Lung microvascular endothelial cell (primary cell): ENCODE results near the gene USP9Y. TPM values are rescaled to one million over a fixed set of nuclear protein-coding genes. Genes with fewer than 3 reads are reported as not detected.

ENCODE experiments used
- DNase-seq, 2 donors: peaks; one replicate each; pipeline versions ENCODE4 v3.0.0 to v3.0.0-alpha.2; 2010; ENCODE audit warnings: low read depth in 2 of 2
- total RNA-seq: library from RNA; depleted of rRNA; stranded (reverse); fragments of >200 nt; gene quantifications from 2 replicates; pipeline ENCODE4 v1.2.1, GENCODE V29; 2014

Gene USP9Y
- total RNA-seq, 1 donor from 2014 or later: 13.5 TPM

DNA sequence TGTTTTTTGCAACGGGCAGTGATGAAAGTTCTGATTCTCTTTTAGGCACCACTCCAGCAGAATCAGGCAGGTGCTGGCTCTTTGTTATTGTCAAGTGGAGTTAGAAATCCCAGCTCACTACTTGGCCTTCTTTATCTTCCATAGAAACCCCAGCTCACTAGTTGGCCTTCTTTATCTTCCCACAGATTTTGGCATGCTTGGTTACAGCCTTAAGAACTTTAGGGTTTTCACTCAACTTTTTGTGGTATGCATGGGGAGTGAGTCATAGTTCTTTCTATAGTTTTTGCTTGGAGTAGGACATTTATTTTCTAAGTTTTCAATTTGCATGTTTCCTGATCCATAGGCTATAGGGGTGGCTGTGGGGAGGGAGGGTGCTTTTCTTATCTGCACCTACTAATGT lies 55.0 kb downstream of the USP9Y start:
- DNase-seq: no peak

- no peak for DNase-seq
Measured at GRCh38 chrY:12765976-12766375, 64.9 kb downstream of the USP9Y start.

DNA sequence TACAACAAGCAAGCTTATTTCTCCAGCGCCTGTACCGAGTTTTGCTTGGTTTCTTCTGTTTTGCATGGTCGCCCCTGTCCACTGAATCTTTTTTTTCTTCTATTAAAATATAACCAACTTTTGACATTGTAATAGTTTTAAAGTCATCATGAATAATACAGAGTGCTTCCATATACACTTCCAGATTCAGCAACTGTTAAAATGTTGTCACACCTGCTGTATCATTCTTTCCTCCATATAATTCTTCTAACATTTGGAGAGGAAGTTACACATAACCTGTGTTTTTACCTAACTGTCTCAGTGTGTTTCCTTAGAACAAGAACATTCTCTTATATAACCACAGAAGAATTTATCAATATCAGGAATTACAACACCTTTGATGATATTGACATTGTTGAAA lies 83.5 kb downstream of the USP9Y start:
- DNase-seq: no peak

- DNase-seq: no peak
Measured at GRCh38 chrY:12793999-12794398, 93.0 kb downstream of the USP9Y start.

- DNase-seq: no peak
Measured at GRCh38 chrY:12808046-12808445, 107.0 kb downstream of the USP9Y start.

- DNase-seq: no peak
Measured at GRCh38 chrY:12809034-12809433, 108.0 kb downstream of the USP9Y start.

DNA sequence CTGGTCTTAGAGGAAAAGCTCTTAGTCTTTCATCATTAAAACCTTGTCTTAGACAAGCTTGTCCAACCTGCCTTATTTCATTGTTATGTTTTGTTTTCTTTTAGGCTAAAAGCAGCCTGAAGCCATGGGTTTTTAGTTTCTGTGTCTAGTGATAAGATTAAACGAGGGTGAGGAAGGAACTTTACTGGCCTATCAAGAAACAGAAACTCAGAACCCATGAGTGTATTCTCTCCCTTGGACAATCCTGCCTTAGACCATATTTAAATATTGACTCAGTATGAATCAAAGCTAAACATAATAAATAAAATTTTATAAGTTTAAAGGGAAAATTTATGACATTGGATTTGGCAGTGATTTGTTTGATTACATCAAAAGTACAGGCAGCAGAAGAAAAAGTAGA lies 122.4 kb downstream of the USP9Y start:
- no peak for DNase-seq

- no peak for DNase-seq
Measured at GRCh38 chrY:12826791-12827190, 125.8 kb downstream of the USP9Y start.

GRCh38 chrY:12833284-12833683 lies 132.3 kb downstream of the USP9Y start:
- DNase-seq: no peak

DNA sequence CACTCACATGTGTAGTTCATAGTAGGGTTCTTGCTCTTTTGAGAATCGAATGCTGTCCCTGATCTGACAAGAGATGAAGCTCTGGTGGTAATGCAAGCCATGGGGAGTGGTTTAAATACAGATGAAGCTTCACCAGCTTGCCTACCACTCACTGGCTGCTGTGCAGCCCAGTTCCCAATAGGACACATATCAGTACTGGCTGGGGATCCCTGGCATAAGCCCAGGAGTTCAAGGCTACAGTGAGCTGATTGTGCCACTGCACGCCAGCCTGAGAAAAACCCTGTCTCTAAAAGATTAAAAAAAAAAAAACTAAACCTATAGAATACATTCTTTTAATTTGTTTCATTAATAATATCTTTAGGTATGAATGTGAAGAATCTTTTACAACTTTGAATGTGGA lies 136.5 kb downstream of the USP9Y start:
- no peak for DNase-seq

DNA sequence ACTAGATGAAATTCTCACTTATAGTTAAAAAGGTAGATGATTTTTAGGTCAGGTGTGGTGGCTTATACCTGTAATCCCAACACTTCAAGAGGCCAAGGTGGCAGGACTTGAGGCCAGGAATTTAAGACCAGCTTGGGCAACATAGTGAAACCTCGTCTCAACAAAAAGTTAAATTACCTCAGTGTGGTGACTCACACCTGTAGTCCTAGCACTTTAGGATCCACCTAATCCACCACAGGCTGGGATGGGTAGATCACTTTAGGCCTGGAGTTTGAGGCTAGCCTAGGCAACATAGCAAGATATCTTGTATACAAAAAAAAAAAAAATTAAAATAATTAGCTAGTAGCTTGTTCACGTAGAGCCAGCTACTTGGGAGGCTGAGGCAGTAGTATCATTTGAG lies 140.3 kb downstream of the USP9Y start:
- no peak for DNase-seq

DNA sequence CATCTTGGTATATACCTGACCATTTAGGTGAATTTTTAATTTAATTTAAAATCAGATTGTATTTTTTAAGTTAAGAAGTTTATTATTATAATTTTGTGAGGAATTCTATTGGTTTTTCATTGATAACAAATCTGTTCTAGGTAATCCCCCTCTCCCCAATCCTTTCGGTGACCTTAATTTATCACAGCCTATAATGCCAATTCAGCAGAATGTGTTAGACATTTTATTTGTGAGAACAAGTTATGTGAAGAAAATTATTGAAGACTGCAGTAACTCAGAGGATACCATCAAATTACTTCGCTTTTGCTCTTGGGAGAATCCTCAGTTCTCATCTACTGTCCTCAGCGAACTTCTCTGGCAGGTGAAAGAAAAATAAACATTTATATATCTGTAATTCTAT lies 145.8 kb downstream of the USP9Y start:
- DNase-seq: no peak

- no peak for DNase-seq
Measured at GRCh38 chrY:12855791-12856275, 154.8 kb downstream of the USP9Y start.

DNA sequence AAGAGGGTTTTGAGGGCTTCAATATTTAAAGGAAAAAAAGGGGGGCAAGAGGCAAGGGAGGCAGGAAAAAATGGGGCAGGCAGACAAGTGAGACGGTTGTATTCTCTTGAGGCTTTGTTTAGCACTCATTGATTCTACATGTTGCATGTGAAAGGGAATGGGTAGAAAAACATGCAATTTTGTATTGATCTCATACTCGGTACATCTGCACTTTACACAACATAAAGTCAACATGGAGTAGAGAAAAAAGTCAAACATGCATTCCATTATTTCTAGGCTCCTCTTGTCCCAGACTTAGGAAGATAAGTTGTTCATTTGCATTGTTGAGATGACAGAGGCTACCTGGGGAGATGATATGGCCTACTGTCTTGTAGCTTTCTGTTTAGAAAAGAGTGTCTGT lies 166.9 kb downstream of the USP9Y start:
- no peak for DNase-seq

DNA sequence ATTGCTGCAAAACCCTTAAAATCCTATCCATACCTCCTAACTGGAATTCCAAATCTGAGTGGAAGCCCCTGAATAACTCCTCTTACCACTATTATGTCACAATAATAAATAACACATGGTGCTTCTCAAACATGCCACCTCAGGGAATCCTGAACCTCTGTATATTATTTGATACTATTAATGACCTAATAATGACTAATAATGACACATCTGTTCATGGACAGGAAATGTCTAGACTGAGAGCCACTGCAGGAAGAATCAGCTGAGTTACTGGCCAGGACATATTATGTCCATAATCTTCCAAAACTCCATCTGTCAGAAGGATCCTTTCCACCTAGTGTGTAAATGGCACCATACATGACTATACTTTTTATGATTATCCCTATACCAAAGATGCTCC lies 195.9 kb downstream of the USP9Y start:
- DNase-seq: no peak

- no peak for DNase-seq
Measured at GRCh38 chrY:12898604-12899003, 197.6 kb downstream of the USP9Y start.

DNA sequence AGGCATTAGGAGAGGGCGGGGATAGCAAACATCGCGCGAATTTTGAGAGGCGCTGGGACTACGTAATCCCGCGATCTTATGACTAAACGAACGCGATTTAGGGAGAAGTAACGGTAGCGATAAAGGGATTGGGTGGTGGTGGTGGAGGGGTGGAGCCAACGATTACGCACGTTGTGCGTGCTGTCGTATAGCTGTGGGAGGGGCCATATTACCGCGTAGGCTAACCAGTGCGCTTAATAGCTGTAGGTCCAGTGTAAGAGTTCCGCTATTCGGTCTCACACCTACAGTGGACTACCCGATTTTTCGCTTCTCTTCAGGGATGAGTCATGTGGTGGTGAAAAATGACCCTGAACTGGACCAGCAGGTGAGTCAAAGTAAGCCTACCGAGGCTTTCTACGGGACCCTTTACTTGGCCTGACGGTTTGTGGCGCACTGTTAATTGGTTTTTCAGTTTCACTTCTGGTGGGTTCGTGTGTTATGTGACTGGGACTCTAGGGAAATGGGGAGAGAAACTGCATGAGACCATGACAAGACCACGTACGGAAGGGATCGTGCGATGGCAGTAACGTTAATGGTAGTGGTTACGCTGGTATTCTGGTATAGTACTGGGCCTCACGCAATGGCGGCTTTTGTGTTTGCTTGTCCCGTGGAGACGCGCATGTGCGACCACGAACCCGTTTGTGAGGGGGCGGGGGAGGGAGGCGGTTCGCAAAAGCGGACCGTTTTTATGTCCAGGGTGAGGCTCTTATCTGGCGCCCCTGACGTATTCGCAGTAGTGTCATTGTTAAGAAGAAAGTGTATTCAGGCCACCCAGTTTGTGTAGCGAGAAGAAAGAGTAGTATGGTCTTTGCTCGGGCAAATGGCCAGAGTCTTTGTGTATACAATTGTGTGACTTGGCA lies 203.8 kb downstream of the USP9Y start, which contains the start of gene DDX3Y:
DDX3Y (plus strand) TSS at position 251 of the 899 bp plus-strand sequence; CDS start at position 320, 69 bp downstream.
- DNase-seq: no peak

GRCh38 chrY:12905517-12905872 lies 204.5 kb downstream of the USP9Y start:
- no peak for DNase-seq

- DNase-seq: no peak
Measured at GRCh38 chrY:12905895-12906294, 204.9 kb downstream of the USP9Y start.
